Frontal cortex (tissue), 4 donors: ENCODE data around the gene CD8B. TPM values are rescaled to one million over a fixed set of nuclear protein-coding genes. Genes with fewer than 3 reads are reported as not detected.
"Not testable (repeated sequence)": the region's sequence is repeated elsewhere in the genome, so short reads cannot be mapped to it uniquely, and the experiment has no call there.

ENCODE experiments used
- DNase-seq, 2 donors: peaks; one replicate each; pipeline ENCODE4 v3.0.0; 2012; ENCODE audit warnings: low spot score in 2 of 2
- FAIRE-seq: peaks from 2 replicates; lab custom pipeline; 2012; peaks lifted over from hg19 to GRCh38; lab: Jason Lieb, UNC
- total RNA-seq: library from RNA; depleted of rRNA; stranded (reverse); fragments of >200 nt; gene quantifications from one replicate; pipeline ENCODE4 v1.2.3, GENCODE V29; 2014
- donor health status: control.
- donor health status: control.
- donor health status: control.

Gene CD8B
- not detected for total RNA-seq

DNA sequence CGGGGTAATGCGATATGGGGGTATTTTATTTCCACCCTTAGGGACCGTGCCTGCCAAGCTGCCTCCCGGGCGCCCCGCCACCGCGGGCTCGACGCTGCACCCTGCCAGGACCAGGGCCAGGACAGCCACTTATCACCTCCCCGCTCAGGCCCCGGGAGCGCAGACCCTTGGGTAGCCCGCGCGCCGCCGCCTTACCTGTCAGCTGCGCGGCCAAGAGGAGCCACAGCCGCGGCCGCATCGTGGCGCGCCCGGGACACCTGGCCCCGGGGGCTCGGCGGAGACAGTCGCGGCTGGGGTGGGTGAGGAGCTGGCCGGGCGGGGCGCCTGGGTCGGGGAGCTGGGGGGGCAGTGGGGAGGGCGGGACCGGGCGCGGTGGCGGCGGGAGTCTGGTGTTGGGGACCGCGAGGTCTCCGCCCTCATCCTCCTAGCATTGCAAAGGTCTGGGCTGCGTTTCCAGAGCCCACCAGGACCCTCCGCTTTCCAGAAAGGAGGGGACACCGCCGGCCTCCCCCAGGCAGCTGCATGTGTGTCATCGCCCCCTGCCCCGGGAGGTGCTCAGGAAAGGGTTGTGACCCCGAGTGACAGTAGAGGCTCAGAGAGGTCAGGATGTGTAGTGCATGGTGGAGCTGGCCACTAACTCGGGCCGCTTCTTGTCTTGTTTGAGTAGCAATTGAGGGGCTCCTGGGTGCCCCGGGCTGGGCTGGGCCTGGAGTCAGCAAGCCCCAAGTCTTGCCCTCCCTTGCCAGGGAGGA is at the start of gene CD8B:
TSS of gene CD8B (minus strand) at position 259 of the 752 bp plus-strand sequence. CDS start at position 238, 21 bp downstream.
- FAIRE-seq, DNase-seq: not testable (repeated sequence)

DNA sequence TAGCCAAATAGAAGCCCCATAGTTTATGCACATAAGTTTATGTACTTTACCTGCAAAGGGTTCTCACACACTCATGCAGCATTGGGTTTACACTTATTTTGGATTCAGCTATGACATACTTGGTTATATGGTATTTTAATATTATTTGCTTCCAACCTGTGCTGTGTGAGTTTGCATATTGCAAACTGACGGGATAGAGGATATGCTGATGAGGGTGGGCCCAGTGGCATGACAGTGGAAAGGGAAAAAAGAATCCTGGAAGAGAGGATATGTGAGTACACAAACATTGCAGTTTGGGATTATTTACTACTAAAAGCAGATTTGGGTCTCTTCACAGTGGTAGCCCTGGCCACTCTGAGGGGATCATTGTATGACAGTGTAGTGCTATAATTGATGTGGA is 44.2 kb upstream of the CD8B start:
- not testable (repeated sequence) for DNase-seq, FAIRE-seq

DNA sequence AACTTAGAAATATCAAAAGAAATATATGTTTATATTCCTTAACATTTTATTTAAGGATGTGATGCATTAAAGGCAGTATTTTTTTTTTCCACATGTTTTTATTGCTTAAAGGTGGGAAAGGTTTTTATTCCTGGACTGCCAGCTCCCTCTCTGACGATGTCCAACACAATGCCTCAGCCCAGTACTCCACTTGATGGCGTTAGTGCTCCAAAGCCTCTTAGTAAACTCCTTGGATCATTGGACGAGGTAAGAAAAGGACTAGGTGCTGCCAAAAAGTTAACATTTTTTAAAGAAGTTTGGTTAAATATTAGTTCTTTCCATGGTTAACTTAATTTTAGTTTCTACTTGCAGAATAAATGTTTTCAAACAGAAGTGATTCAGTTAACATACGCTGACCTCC is 39.0 kb upstream of the CD8B start:
- not testable (repeated sequence) for DNase-seq
- FAIRE-seq, result peak; percentile 21

DNA sequence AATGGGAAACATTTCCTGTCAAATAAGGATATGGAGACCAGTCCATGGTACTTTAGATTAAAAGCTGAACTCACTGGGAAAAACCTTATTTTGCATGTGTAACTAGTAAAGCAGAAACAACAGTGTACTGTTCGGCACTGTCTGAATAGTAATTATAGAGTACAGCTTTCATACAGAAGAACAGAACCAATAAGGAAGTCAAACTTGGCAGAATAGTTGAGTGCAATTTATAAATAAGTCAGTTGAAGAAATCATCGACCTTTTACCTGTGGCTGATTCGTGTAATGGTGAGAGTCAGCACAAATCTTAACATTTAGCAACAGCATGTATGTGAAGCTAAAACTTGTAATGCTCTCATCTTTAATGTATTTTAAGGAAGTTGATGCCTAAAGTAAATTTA is 24.3 kb upstream of the CD8B start:
- DNase-seq, FAIRE-seq: not testable (repeated sequence)

DNA sequence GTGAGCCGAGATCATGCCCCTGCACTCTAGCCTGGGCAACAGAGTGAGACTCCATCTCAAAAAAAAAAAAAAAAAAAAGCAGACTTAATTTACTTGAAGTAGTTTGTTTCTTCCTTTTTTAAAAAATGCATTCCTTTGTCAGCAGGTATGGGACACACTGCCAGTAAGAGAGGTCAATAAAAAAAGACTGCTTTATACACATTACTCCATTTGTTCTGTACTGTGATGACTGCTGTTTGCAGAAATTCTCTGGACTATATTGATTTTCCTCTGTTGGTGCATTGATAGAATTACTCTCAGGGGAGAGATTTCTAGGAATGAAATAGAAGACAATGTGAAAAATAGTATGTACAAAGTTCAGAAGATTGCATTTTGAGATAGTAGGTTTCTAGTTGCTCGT is 21.2 kb upstream of the CD8B start:
- not testable (repeated sequence) for DNase-seq, FAIRE-seq

DNA sequence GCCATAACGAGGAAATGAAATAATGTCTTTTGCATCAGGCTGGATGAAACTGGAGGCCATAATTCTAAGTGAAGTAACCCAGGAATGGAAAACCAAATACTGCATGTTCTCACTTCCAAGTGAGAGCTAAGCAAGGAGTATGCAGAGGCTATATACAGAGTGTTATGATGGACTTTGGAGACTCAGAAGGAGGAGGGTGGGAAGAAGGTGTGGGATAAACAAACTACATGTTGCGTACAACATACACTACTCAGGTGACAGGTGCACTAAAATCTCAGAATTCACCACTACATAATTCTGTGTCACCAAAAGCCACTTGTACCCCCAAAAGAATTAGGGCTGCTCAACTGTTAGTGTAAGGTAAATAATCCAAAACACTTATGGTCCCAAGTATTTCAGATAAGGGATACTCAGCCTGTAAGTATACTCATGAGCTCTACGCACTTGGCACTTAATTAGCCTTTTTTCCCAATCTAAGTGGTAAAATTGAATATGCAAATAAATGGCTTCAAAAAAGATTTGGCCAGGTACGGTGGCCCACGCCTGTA is 20.5 kb upstream of the CD8B start:
- not testable (repeated sequence) for DNase-seq, FAIRE-seq

DNA sequence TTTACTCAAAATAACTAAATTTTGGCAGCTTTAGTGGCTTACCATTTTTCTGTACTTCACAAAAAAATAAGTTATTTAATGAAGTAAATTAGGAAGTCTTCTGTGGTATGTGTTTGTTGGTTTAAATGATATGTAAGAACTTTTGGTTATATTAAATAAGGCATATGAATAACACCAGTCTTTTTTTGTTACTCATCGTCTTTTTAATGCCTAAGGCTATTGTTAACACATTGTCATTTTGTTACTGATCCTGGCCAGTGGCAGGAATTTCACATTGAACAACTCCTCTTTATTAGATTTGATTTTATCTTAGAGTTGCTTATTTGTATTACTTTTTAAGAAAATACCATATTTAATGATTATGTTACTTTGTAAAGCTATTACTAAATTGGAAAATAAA is 17.3 kb upstream of the CD8B start:
- not testable (repeated sequence) for DNase-seq, FAIRE-seq

DNA sequence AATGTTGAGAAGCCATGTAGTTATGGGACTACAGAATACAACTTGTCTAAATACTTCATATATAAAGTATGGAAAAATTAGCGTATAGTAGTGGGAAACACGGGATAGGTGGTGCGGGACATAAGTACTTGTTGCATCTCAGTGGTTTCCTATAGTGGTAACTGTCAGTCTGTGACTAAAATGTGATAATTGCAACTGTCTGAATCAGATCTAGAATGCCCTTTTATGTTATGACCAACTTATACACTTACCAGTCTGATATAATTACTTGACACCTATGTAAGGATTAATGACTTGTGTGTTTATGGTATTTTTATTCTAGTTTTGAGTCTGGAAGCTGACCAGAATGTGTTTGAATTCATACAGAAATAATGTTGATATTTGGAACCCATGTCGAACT is 9.3 kb upstream of the CD8B start:
- FAIRE-seq, DNase-seq: not testable (repeated sequence)

DNA sequence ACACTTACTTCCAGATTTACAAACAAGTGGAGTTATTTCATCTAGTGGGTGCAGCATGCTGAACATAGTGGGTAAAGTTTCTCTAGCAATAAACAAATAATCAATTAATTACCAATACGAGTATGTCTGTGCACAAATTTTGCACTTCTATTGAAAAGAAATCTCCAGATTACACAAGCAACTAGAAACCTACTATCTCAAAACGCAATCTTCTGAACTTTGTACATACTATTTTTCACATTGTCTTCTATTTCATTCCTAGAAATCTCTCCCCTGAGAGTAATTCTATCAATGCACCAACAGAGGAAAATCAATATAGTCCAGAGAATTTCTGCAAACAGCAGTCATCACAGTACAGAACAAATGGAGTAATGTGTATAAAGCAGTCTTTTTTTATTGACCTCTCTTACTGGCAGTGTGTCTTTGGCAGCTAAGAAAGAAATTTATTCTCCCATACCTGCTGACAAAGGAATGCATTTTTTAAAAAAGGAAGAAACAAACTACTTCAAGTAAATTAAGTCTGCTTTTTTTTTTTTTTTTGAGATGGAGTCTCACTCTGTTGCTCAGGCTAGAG is 7.3 kb upstream of the CD8B start:
- DNase-seq, FAIRE-seq: not testable (repeated sequence)

DNA sequence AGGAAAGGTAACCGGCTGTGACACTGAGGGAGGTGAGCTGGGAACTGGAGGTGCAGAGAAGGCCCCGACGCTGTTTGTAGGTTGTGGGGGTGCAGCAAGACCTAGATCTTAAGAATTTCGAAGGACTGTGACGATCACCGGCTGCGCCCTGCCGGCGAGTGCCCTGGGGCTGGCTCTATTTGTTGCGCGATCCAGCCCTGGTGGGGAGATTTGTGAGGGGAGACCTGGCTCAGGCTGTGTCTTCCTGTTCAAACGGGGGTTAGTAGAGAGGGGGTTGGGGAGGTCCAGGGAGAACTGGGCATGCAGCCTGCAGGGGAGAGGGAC is 656 bp upstream of the CD8B start:
- FAIRE-seq, DNase-seq: not testable (repeated sequence)

DNA sequence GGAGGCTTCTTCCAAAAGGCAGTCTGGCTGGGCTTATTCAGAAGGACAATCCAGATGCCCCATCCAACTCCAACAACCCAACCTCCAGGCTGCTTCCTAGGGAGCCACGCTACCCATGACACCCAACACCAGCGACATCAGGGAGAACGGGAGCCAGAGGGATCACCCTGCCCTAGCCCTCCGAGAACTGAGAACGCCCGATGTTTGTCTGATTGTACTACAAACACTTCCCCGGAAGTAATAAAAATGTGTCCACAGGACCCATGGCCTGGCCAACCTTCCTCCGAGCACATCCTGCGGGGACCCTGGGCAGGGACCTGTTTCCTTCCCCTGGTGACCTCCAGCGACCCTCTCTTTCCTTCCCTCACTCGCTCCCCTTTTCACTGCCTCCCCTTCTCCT is 511 bp downstream of the CD8B start:
- FAIRE-seq, DNase-seq: not testable (repeated sequence)

DNA sequence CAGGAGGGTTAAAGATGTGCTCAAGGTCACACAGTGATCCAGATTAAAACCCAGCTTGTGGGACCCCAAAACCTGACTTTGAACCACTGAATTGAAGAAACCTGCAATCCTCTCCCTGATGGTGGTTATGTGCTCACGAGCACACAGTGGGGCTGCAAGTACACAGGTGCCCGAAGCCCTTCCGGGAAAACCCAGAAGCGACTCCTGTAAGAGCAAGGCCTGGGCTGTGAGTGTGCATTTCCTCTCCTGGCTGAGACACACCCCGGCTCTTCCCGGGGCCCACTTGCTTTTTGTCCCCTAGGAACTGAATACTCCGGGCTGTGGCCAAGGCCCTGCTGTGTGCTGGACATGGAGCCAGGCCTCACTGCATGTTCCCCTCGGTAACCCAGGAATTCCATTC is 1.1 kb downstream of the CD8B start:
- not testable (repeated sequence) for FAIRE-seq, DNase-seq

DNA sequence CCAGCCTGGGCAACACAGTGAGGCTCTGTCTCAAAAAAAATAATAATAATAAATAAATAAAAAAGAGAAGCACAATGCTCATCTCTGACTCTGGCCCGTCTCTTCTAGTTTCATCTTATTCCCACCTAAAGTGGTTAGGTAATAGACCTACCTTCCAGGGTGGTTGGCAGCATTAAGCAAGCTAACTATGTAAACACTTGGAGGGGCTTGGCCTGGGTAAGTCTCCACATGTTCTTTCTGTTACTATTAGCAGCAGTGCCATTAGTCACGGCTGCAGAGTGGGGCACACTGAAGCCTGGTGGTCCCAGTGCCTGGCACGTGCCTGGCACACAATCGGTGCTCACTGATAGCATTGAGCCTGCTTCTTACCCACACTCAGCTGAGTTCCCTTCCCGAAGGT is 4.0 kb downstream of the CD8B start:
- not testable (repeated sequence) for DNase-seq, FAIRE-seq

DNA sequence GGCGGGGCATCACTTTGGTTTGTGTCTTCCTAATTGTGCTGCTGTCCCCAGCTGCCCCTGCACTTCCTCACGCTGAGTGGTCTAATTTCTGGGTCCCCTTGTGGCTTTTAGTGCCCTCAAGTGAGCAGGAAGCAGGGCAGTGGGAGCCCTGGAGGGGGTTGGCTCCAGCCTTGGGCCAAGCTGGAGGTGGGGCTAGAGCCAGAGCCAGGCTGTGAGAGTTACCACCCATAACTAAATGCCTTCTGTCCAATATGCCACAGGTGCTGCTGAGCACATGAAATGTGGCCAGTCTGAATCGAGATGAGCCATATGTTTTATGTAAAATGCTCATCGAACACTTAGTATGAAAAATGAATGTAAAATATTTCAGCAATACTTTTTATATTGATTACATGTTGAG is 5.2 kb downstream of the CD8B start:
- not testable (repeated sequence) for DNase-seq, FAIRE-seq

DNA sequence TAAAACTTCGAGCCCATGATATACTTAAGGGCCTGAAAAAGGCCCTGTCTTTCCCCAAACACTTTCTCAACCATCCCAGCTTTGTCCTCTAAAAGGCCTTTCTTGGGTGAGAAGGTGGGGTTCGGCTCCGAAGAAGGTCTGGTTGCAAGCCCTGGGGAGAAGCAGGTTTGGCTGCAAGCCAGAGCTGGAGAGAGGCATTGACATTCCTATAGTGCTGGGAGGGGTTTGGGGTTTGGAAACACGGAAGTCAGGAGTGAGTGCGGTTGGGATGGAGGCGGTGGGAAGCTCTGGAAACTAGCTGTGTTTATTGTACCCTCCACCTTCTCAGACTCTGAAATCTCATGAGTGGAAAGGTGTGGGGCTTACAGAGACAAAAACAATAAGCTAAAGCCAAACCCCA is 5.7 kb downstream of the CD8B start:
- not testable (repeated sequence) for FAIRE-seq, DNase-seq

DNA sequence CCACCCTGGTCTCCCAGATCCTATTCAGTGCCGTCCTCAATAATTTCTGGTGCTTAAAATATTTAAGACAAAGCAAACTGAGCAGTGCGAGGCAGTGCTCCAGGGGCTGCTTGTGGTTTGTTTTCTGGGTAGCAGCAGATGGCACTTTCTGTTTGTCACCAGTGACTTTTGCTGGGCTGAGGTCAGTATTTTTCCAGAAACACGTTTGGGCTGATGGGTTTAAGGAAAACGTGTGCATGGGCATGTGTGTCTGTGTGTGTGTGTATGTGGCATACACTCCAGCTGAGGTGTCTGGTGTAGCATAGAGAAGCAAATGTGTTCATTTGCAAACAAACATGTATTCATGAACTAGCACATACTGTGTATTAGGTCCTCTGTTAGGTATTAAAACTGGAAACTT is 10.1 kb downstream of the CD8B start:
- not testable (repeated sequence) for FAIRE-seq, DNase-seq

DNA sequence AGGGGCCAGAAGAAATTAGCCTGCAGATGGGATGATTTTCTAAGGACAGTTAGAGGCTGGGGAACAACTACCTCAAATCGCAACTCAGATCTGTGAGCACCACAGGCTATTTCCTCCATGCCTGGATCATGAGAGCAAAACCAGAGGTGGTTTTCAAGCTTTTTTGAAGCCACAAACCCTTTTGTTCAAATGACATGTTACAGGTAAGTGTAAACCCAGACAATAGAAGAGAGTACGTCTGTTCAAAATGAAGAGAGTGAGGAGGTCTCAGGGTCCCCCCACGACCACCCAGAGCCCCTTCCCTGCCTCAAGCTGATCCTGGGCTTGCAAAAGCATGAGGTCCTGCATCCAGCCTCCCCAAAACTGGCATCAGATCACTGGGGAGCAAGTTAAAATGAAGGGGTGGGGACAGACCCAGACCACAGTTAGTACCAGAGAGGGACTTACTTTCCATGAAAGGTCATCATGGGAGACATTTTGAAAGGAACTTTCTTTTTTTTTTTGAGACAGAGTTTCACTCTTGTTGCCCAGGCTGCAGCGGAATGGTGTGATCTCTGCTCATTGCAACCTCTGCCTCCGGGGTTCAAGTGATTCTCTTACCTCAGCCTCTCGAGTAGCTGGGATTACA is 19.0 kb downstream of the CD8B start:
- DNase-seq, FAIRE-seq: not testable (repeated sequence)

DNA sequence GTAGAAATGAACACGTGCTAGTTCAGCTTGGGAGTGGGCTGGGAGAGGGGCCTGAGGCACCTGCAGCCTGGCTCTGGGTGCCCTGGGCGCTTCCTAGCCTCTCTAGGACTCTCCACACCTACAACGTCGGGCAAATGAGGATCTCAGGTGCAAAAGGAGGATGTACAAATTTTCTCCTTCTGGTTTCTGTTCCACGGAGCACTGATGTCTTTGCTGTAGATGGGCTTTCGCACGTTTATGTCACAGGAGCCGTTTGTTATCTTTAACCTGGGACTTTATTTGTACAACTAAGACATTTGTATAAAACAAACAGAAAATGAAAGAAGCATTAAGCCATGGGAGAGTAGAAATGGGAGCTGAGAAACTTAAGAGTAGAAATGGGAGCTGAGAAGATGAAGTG is 20.4 kb downstream of the CD8B start:
- not testable (repeated sequence) for DNase-seq, FAIRE-seq

DNA sequence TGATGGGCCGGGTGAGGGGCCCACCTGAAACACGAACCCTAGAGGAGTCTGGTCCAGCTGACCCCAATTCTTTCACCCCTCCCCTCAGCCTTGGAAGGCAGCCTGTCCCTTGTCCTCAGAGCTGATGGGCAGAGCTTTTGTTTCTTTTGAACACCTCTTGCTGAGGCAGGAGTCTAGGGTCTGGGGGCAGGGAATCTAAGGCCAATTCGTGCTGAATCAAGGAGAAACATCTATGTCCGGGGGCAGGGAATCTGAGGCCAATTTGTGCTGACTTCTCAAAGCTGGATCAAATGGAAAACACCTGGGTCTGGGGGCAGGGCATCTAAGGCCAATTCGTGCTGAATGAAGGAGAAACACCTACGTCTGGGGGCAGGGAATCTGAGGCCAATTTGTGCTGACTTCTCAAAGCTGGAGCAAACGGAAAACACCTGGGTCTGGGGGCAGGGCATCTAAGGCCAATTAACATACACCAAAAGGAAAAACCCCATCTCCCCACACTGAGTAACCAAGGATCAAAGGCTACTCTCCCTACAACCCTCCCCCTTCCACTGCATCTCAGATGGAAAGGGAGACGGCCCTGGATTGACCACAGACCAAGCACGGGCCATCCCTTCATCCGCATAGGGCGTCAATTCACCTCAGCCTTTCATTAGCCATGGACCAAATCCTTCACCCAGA is 21.7 kb downstream of the CD8B start:
- DNase-seq, FAIRE-seq: not testable (repeated sequence)

DNA sequence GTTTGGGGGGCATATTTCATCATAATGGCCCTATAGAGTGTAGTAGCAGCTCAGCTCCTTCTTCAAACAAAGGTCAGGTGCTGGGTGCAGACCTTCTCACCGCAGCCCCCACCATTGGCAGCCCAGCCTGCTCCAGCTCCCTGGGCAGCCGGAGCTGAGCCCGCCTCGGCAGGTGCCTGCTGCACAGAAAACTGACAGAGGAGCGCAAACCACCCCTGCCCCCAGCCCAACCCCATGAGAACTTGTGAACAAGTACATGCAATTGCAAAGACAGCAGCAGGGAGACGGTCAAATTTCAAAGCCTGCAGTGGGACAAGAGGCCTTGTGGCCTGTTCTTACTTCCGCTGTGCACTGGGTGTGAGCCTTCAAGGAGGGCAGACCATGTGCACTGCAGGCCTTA is 22.2 kb downstream of the CD8B start:
- DNase-seq, FAIRE-seq: not testable (repeated sequence)
